Cardiac fibroblast (primary cell): Measurements from ENCODE around the gene GLA.

Experiments
- DNase-seq, 2 donors: peaks; one replicate each; pipeline versions ENCODE4 v3.0.0 to v3.0.0-alpha.2; 2010; ENCODE audit warnings: low read depth in 2 of 2
- H3K4me3 ChIP-seq, 2 donors: replicated peaks in 1 of 2; 1 replicate in 1 of 2; 2 replicates in 1 of 2; pipeline ENCODE4 v1.5.1; 2011; ENCODE audit warnings: low read depth in 2 of 2, low read length in 2 of 2, mild to moderate bottlenecking in 2 of 2, moderate library complexity in 1 of 2
- TF ChIP-seq, protein P1 (sequence below): IDR thresholded peaks from one replicate; pipeline ENCODE4 v1.5.1; 2011; ENCODE audit warnings: low read depth, mild to moderate bottlenecking, low read length, inconsistent platforms

Gene GLA

GRCh38 chrX:101430457-101431078 is 22.8 kb upstream of the GLA start:
- TF ChIP-seq, protein P1, sequence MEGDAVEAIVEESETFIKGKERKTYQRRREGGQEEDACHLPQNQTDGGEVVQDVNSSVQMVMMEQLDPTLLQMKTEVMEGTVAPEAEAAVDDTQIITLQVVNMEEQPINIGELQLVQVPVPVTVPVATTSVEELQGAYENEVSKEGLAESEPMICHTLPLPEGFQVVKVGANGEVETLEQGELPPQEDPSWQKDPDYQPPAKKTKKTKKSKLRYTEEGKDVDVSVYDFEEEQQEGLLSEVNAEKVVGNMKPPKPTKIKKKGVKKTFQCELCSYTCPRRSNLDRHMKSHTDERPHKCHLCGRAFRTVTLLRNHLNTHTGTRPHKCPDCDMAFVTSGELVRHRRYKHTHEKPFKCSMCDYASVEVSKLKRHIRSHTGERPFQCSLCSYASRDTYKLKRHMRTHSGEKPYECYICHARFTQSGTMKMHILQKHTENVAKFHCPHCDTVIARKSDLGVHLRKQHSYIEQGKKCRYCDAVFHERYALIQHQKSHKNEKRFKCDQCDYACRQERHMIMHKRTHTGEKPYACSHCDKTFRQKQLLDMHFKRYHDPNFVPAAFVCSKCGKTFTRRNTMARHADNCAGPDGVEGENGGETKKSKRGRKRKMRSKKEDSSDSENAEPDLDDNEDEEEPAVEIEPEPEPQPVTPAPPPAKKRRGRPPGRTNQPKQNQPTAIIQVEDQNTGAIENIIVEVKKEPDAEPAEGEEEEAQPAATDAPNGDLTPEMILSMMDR, result no peak
- peak in 1 of 2 donors; percentile 36 for DNase-seq
- no peak overlapping the region for H3K4me3 ChIP-seq

GRCh38 chrX:101429934-101430333 is 22.2 kb upstream of the GLA start:
- TF ChIP-seq, protein P1, result no peak
- DNase-seq, result peak in 1 of 2 donors; percentile 52

GRCh38 chrX:101427954-101428353 is 20.2 kb upstream of the GLA start:
- TF ChIP-seq, protein P1, result no peak
- no peak overlapping the region for H3K4me3 ChIP-seq
- no peak for DNase-seq

More at GRCh38 chrX:101429934-101430333, 22.2 kb upstream of the GLA start:
- H3K4me3 ChIP-seq, result no peak overlapping the region

- TF ChIP-seq, protein P1, result no peak
- no peak overlapping the region for H3K4me3 ChIP-seq
- DNase-seq, result no peak
These were observed 11.8 kb upstream of the GLA start for GRCh38 chrX:101419489-101419888.

- TF ChIP-seq, protein P1, result no peak
- DNase-seq, result peak; percentile 30 to 39
- H3K4me3 ChIP-seq, result peak overlapping the region; percentile 43 to 47
These were observed 10.5 kb upstream of the GLA start for GRCh38 chrX:101417981-101418841.

- TF ChIP-seq, protein P1, result no peak
- DNase-seq, result no peak
- H3K4me3 ChIP-seq, result no peak overlapping the region
These were observed 9.5 kb upstream of the GLA start for GRCh38 chrX:101417190-101417589.
